Ishikawa (cell line): Measurements from ENCODE around the gene VEGFA.

Source experiments
- CREB1 ChIP-seq: IDR thresholded peaks from 2 replicates; pipeline ENCODE4 v1.6.1; 2012; ENCODE audit warnings: low read depth
- EGR1 ChIP-seq: IDR thresholded peaks from 2 replicates; pipeline ENCODE4 v1.6.1; 2012
- EP300 ChIP-seq: IDR thresholded peaks from 2 replicates; pipeline ENCODE4 v1.6.1; 2012; ENCODE audit warnings: borderline replicate concordance
- FOXM1 ChIP-seq: IDR thresholded peaks from 2 replicates; pipeline ENCODE4 v1.6.1; 2012; ENCODE audit warnings: low read depth, borderline replicate concordance
- NFIC ChIP-seq: IDR thresholded peaks from 2 replicates; pipeline ENCODE4 v1.6.1; 2012
- RAD21 ChIP-seq: IDR thresholded peaks from 2 replicates; pipeline ENCODE4 v1.6.1; 2012; ENCODE audit warnings: low read depth
- TAF1 ChIP-seq: IDR thresholded peaks from 2 replicates; pipeline ENCODE4 v1.6.1; 2012; ENCODE audit warnings: low read depth, mild to moderate bottlenecking
- TCF12 ChIP-seq: IDR thresholded peaks from 2 replicates; pipeline ENCODE4 v1.6.1; 2012; ENCODE audit warnings: low read depth
- TEAD4 ChIP-seq: IDR thresholded peaks from 2 replicates; pipeline ENCODE4 v1.6.1; 2012
- YY1 ChIP-seq: IDR thresholded peaks from 2 replicates; pipeline ENCODE4 v1.6.1; 2012; ENCODE audit warnings: low read depth
- TF ChIP-seq, protein P1 (sequence below): IDR thresholded peaks from 2 replicates; pipeline ENCODE4 v1.6.1; 2012
- TF ChIP-seq, protein P2 (sequence below): IDR thresholded peaks from 2 replicates; pipeline ENCODE4 v1.6.1; 2012; ENCODE audit warnings: low read depth, mild to moderate bottlenecking

DNA sequence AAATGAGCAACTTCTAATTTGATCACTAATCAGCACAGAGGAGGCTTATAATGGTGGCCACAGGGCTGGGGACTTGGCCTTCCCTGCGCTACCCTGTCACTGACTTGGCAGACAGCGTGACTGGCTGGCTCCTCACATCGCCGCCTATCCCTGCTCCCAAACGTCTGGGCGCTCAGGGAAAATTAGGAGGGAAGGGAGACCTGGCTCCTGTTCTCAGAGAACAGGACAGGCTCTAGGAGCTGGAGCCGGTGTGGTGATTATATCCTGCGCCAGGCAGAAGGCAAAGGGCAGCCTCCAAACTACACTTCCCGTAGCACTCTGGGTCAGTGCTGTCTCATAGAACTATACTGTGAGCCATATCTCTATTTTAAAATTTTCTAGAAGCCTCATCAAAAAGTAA is 53.4 kb downstream of the VEGFA start:
- TF ChIP-seq, protein P1, sequence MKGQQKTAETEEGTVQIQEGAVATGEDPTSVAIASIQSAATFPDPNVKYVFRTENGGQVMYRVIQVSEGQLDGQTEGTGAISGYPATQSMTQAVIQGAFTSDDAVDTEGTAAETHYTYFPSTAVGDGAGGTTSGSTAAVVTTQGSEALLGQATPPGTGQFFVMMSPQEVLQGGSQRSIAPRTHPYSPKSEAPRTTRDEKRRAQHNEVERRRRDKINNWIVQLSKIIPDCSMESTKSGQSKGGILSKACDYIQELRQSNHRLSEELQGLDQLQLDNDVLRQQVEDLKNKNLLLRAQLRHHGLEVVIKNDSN = no peak
- no peak for TF ChIP-seq CREB1
- no peak for TF ChIP-seq TEAD4
- no peak for TF ChIP-seq EGR1
- TF ChIP-seq YY1 = no peak
- TF ChIP-seq TCF12 = no peak
- TF ChIP-seq RAD21 = no peak
- TF ChIP-seq, protein P2, sequence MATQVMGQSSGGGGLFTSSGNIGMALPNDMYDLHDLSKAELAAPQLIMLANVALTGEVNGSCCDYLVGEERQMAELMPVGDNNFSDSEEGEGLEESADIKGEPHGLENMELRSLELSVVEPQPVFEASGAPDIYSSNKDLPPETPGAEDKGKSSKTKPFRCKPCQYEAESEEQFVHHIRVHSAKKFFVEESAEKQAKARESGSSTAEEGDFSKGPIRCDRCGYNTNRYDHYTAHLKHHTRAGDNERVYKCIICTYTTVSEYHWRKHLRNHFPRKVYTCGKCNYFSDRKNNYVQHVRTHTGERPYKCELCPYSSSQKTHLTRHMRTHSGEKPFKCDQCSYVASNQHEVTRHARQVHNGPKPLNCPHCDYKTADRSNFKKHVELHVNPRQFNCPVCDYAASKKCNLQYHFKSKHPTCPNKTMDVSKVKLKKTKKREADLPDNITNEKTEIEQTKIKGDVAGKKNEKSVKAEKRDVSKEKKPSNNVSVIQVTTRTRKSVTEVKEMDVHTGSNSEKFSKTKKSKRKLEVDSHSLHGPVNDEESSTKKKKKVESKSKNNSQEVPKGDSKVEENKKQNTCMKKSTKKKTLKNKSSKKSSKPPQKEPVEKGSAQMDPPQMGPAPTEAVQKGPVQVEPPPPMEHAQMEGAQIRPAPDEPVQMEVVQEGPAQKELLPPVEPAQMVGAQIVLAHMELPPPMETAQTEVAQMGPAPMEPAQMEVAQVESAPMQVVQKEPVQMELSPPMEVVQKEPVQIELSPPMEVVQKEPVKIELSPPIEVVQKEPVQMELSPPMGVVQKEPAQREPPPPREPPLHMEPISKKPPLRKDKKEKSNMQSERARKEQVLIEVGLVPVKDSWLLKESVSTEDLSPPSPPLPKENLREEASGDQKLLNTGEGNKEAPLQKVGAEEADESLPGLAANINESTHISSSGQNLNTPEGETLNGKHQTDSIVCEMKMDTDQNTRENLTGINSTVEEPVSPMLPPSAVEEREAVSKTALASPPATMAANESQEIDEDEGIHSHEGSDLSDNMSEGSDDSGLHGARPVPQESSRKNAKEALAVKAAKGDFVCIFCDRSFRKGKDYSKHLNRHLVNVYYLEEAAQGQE = no peak
- TF ChIP-seq EP300 = no peak
- TF ChIP-seq TAF1 = no peak
- no peak for TF ChIP-seq FOXM1
- TF ChIP-seq NFIC = no peak
